Frontal cortex (tissue), 4 donors: ENCODE data around the gene STMN3. TPM values are rescaled to one million over a fixed set of nuclear protein-coding genes. Genes with fewer than 3 reads are reported as not detected.
"Not testable (repeated sequence)": the region's sequence is repeated elsewhere in the genome, so short reads cannot be mapped to it uniquely, and the experiment has no call there.

Experiments used
- DNase-seq, 2 donors: peaks; one replicate each; pipeline ENCODE4 v3.0.0; 2012; ENCODE audit warnings: low spot score in 2 of 2
- FAIRE-seq: peaks from 2 replicates; lab custom pipeline; 2012; peaks lifted over from hg19 to GRCh38; lab: Jason Lieb, UNC
- total RNA-seq: library from RNA; depleted of rRNA; stranded (reverse); fragments of >200 nt; gene quantifications from one replicate; pipeline ENCODE4 v1.2.3, GENCODE V29; 2014
- donor health status: control.
- donor health status: control.
- donor health status: control.

The STMN3 gene
- total RNA-seq, 1 donor from 2014 or later = 104 TPM

DNA sequence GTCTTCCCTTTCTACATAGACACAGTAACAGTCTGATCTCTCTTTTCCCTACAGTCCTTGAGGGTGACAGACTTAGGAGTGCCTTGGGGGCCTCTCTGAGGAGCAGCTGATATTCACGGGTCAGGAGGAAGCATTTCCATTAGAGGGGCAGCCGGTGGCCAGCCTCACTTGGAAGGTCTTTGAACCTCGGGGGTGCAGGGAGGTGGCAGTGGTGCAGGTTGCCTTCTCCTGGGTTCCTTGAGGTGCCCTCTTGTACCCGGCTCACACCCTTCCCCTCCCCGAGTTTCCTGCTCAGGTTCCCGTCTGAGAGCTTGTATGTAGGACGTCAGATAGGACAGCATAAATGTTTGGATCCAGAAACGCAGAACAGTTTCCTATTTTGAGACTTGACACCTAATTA lies 7.4 kb upstream of the STMN3 start:
- FAIRE-seq (no peak), DNase-seq (no peak)

DNA sequence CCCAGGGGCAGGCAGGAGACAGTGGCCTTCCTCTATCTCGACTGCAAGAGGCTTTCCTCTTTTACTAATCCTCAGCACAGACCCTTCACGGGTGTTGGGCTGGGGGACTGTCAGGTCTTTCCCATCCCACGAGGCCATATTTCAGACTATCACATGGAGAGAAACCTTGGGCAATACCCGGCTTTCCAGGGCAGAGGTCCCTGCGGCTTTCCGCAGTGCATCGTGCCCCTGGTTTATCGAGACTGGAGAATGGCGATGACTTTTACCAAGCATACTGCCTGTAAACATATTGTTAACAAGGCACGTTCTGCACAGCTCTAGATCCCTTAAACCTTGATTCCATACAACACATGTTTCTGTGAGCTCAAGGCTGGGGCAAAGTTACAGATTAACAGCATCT lies 7.0 kb upstream of the STMN3 start:
- not testable (repeated sequence) for DNase-seq, FAIRE-seq

GRCh38 chr20:63659370-63659769 lies 6.1 kb upstream of the STMN3 start:
- DNase-seq (no peak), FAIRE-seq (no peak)

GRCh38 chr20:63658749-63659187 lies 5.5 kb upstream of the STMN3 start:
- no peak for DNase-seq
- no peak for FAIRE-seq

GRCh38 chr20:63657937-63658748 lies 4.9 kb upstream of the STMN3 start, which contains the start of gene RTEL1:
Gene RTEL1, plus strand, starts transcription at chr20:63658312. Its CDS starts 1,091 bp downstream, at chr20:63659403.
- FAIRE-seq (no peak), DNase-seq (peak; percentile 96 to 97)

DNA sequence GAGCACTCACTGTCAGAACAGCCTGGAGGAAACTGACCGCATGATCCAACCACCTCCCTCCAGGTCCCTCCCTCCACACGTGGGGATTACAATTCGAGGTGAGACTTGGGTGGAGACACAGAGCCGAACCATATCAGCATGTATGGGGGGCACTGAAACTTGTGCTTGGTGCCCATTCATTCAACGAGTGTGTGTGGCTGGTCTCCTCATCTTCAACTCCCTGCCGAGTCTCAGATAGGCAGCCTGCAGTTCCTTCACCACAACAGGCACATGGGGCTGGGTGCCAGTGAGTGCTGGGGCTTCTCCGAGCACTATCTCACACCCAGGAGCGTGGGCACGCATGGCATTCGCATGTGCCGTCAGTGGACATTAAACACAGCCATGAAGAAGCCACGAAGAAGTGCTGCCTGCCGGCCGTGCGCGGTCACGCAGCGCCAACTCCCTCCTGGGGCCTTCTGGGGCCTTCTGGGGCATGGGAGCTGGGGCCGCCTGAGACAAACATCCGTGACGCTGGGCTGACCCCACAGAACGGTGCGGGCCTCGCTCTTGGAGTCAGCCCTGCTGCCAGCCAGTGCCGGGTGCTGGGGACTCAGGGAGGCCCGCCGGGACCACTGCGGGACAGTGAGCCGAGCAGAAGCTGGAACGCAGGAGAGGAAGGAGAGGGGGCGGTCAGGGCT lies 4.2 kb upstream of the STMN3 start:
- DNase-seq = no peak
- FAIRE-seq = no peak

DNA sequence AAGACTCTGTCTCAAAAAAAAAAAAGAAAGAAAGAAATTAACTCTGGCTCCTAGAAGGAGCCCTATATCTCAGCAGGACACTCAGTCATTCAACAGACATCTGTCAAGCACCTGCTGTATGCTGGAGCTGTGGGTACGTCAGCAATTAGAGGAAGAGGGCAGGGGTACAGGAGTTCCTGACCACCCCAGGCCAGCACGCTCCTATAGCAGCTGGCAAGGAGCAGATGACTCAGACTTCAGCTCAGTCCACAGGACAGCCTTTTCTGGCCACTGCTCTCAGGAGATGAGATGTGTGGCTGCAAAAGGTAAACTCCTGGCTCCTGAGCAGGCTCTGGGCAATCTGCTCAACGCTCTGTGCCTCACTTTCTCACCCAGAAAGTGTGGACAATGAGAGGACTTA lies 3.2 kb upstream of the STMN3 start:
- DNase-seq (no peak), FAIRE-seq (no peak)

GRCh38 chr20:63655249-63655648 lies 2.0 kb upstream of the STMN3 start:
- FAIRE-seq (no peak), DNase-seq (no peak)

DNA sequence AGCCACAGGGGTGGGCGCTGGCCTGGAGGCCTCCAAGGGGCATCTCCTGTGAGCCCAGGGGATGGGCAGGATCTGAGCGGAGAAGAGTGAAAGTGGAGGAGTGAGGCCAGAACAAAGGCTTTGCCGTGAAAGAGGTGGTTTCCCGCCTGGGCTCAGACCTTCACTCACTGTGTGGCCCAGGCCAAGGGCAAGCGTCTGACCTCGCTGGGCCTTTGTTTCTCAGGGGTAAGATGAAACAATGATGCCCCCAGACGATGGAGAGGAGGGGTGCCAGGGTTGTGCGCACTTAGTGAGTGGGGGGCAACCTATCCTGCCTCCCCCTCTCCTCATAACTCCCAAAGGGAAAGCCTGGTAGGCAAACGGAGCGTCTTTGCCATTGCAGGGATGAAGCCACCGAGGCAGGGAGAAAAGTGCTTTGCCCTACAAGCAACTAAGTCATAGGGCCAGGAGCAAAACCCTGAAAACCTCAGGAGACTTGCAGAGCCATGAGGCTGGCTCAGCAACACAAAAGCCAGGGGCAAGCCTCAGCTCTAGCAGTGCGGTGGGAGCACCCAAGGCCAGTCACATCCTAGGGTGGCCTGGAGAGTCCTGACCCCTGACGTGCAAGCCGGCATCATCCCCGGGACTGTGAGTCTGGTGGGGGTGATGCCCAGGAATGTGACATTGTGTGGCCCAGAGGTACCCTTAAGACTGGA lies 897 bp upstream of the STMN3 start:
- FAIRE-seq = no peak
- no peak for DNase-seq

DNA sequence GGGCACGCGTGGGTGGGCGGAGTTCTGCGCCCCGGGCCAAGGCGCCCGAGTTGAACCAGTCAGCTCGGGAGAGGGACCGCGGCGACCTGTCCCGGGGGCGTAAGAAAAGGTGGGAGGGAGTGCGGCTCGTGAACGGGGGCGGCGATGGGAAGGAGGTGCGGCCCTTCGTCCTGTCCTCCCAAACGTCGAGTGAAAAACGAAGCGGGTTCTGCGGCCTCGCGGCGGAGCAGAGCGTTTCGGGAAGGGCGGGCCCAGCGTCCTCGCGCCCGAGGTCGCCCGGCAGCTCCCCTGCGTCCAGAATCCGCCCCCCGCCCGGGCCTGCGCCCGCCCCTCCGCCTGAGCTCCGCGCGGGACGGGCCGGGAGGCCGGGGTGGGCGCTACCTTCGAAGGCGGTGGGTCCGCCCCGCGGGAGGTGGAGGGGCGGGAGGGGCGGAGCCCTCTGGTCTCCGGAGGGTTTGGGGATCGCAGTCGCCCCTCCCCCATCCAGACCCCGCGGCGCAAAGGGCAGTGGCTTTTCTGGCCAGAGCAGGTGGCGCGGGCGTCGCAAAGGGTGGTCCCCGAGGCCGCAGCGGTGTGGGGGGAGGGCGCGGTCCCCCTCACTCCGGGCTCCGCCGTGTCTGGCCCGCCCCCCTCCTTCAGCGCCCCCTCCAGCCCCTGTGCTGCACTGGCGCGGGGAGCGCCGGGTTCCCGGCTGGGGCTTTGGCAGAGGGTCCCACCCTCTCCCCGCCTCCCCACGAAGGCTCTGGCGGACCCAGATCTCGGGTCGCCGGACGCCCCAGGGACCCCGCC lies 838 bp downstream of the STMN3 start:
- no peak for FAIRE-seq
- DNase-seq = peak in 1 of 2 donors; percentile 51

GRCh38 chr20:63651942-63652191 lies 1.4 kb downstream of the STMN3 start:
- DNase-seq = no peak
- no peak for FAIRE-seq

GRCh38 chr20:63650486-63650885 lies 2.7 kb downstream of the STMN3 start:
- FAIRE-seq, DNase-seq: not testable (repeated sequence)

DNA sequence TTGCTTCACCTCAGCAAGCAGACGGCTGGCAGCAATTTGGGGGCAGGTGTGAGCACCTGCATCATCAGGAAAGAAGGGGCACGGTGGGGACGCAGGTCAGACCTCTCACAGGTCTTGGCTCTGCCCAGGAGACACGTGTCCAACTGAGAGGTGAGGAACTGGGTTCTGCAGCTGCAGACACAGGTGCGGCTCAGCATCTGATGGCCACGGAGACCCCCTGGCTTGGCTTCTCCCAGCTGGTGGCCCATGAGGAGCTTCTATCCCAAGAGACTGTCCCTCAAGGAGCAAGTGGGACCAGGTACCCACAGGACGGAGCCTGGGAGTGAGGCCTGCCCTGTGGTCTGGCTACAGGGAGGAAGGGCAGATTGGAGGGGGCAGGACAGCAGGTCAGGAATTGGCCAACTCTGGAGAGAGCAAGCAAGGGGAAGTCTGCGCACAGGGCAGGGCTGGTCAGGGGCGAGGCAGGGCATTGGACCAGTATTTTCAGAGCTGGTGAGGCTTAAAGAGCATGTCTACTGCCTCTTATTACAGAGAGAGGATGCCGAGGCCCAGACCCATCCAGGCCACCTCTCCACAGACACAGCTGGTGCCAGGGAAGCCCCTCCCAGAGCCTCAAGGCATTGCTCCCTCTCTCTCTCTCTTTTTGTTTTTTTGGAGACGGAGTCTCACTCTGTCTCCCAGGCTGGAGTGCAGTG lies 4.2 kb downstream of the STMN3 start:
- DNase-seq (no peak), FAIRE-seq (no peak)

DNA sequence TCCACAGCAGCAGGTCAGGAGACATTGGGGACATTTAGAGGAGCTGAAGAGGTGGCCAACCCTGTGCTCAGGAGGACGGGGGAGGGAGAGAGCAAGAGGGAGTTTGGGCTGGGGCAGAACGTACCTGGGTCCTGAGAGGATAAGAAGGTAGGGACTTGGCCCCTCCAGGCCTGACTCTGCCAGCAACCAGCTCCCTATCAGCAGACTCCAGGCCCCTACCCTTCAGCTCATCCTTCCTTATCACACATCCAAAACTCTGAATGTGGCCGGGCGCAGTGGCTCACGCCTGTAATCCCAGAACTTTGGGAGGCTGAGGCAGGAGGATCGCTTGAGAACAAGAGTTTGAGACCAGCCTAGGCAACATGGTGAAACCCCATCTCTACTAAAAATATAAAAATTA lies 5.0 kb downstream of the STMN3 start:
- DNase-seq (no peak), FAIRE-seq (no peak)

GRCh38 chr20:63645218-63645617 lies 8.0 kb downstream of the STMN3 start:
- DNase-seq (no peak), FAIRE-seq (no peak)

DNA sequence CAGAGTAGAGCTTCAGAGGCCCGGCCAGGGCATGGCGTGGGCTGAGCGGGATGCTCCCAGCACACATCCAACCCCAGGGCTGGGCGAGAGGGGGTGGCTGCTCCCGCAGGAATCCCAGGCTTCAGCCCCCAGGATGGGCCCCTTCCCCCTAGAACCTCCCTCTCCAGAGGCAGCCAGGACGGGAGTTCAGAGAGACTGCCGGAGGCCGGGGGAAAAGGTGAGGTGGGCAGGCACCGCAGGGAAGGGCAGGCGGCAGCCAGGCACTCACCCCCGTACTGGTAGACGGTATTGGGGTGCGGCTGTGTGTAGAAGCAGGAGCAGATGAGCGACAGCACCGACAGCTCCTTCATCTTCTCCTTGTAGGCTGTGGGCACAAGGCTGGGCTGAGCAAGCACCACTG lies 9.3 kb downstream of the STMN3 start:
- no peak for DNase-seq
- no peak for FAIRE-seq

DNA sequence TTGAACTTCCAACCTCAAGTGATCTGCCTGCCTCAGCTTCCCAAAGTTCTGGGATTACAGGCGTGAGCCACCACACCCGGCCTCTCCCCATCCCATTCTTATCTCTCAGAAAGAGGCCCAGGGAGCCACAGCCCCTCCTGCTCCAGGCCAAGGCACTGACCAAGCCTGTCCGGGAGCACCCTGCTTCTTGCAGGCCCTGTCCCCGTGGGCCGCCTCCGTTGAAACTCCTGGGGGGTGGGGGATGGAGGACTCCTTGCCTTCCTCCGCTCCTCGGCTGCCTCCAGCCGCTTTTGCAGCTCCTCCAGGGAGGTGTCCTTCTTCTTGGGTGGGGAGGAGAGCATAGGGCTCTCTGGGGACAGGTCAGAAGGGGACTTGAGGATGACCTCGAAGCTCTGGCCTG lies 9.7 kb downstream of the STMN3 start:
- DNase-seq = no peak
- no peak for FAIRE-seq

- FAIRE-seq = no peak
These were observed 10.5 kb downstream of the STMN3 start for GRCh38 chr20:63642527-63643247.

More at GRCh38 chr20:63642527-63643247, 10.5 kb downstream of the STMN3 start:
- DNase-seq = no peak
